GM12891 (cell line): ENCODE measurements around the gene CMTM7.

Source experiments
- POLR2A ChIP-seq: IDR thresholded peaks from 2 replicates; pipeline ENCODE4 v1.6.1; 2011; ENCODE audit warnings: low read depth, low read length, control low read depth
- POLR2AphosphoS5 ChIP-seq: IDR thresholded peaks from 2 replicates; pipeline ENCODE4 v1.6.1; 2011; ENCODE audit warnings: low read depth, low read length, control low read depth
- TAF1 ChIP-seq: IDR thresholded peaks from 2 replicates; pipeline ENCODE4 v1.6.1; 2011; ENCODE audit warnings: low read depth, low read length, control low read depth

DNA sequence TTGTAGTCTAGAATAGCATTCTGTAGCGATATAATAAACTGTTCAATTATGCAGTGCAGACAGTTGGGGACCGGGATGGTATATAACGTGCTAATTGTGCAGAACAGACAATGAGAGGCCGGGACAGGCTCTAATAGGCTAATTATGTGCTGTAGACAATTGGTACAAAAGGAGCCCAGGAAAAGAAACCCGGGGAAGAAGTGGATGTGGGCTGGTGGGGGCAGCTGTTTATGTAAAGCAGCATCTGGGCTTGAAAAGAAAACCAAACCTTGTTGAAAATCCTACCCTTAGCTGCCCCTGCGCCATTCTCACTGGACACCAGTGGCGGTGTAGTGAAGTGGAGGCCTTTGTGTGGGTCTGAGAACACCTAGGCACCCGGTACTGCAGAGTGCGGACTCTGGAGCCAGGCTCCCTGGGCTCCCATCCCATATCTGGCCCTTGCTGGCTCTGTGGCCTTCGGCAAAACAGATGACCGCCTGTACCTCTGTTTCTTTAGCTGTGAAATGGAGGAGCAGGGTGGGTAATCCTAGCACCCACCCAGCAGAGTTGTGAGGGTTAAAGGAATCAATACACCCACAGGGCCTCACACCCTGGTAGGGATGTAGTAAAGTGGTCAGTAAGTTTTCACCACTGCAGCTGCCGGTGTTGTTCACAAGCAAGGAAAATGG, 59.5 kb downstream of the CMTM7 start:
- no peak for TF ChIP-seq POLR2A
- no peak for TF ChIP-seq TAF1
- no peak for TF ChIP-seq POLR2AphosphoS5
